A673 (cell line): ENCODE results near the gene UBE2E2.

Experiments used
- EZH2 ChIP-seq: fragments of 200-600 bp; sonication (generic); IDR thresholded peaks from 2 replicates; pipeline ENCODE4 v1.6.1; 2017; ENCODE audit warnings: borderline replicate concordance, low read depth, mild to moderate bottlenecking, mixed read lengths, antibody characterized with exemption, low read length; ENCODE audit not compliant: poor library complexity, severe bottlenecking
- TF ChIP-seq, protein P1 (sequence below): fragments of 300-800, 200-600 bp; sonication (generic); conservative IDR thresholded peaks from 2 replicates; pipeline ENCODE4 v1.5.1; 2017; ENCODE audit warnings: low read depth, mild to moderate bottlenecking, antibody characterized with exemption, low read length, moderate library complexity, mixed read lengths

GRCh38 chr3:23390989-23391553 is 187.9 kb downstream of the UBE2E2 start:
- no peak for TF ChIP-seq EZH2
- TF ChIP-seq, protein P1, sequence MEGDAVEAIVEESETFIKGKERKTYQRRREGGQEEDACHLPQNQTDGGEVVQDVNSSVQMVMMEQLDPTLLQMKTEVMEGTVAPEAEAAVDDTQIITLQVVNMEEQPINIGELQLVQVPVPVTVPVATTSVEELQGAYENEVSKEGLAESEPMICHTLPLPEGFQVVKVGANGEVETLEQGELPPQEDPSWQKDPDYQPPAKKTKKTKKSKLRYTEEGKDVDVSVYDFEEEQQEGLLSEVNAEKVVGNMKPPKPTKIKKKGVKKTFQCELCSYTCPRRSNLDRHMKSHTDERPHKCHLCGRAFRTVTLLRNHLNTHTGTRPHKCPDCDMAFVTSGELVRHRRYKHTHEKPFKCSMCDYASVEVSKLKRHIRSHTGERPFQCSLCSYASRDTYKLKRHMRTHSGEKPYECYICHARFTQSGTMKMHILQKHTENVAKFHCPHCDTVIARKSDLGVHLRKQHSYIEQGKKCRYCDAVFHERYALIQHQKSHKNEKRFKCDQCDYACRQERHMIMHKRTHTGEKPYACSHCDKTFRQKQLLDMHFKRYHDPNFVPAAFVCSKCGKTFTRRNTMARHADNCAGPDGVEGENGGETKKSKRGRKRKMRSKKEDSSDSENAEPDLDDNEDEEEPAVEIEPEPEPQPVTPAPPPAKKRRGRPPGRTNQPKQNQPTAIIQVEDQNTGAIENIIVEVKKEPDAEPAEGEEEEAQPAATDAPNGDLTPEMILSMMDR: no peak
